ENCODE results near the gene BABAM1.

Gene BABAM1

DNA sequence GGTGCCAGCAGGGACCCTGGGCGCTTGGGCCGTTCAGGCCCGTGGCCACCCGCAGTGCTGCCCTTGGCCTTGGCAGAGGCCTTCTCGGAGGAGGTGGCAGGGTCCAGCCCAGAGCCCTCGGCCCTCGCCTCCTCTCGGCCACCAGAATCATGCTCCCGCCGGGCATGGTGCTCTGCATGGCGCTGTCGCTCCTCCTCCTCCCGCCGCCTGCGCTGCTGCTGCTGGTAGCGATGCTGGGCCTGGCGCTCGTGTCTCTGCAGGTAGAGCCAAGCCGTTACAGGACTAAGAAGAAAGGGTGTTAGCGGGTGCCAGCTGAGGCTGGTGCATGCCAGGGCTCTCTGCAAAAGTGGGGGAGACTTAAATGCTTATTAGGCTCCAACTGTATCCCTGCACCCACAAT is 57.9 kb downstream of the BABAM1 start:
- no peak for DNase-seq

GRCh38 chr19:17325881-17326594 is 58.8 kb downstream of the BABAM1 start:
- no peak for DNase-seq

DNA sequence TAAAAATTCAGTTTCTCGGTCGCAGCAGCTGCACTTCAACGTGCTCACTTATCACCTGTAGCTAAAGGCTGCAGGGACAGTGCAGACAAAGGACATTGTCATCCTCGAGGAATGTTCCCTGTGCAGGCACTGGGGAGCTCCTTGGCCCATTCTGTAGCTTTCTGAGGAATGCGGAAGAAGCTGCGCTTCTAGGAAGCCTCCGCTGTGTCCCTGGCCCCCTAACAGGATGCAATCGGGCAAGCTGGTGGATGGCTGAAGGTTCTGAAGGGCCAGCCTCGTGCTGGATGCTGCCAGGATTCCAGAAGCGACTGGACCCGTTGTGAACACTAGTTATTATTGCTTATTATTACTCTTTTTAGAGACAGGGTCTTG is 59.3 kb downstream of the BABAM1 start:
- DNase-seq, result no peak

GRCh38 chr19:17327068-17327653 is 59.9 kb downstream of the BABAM1 start:
- no peak for DNase-seq

- no peak for DNase-seq
Measured at GRCh38 chr19:17327654-17328516, 60.6 kb downstream of the BABAM1 start.

All from NCI-H524 treated with DMSO at 0.1 percent for 48 hours (cell line).